Keratinocyte (primary cell): ENCODE measurements around the gene CSRP1. TPM values are rescaled to one million over a fixed set of nuclear protein-coding genes. Genes with fewer than 3 reads are reported as not detected.

Experiments
- DNase-seq: peaks from one replicate; pipeline ENCODE4 v3.0.0-alpha.2; 2011; ENCODE audit warnings: low read depth, missing footprints, low spot score
- FAIRE-seq: peaks from 2 replicates; lab custom pipeline; 2011; peaks lifted over from hg19 to GRCh38; lab: Jason Lieb, UNC
- H2AFZ ChIP-seq: 2 replicates; pipeline ENCODE4 v1.6.0; 2012; ENCODE audit warnings: low read length, control low read depth, inconsistent platforms; ENCODE audit not compliant: control insufficient read depth
- H3K27ac ChIP-seq: 2 replicates; pipeline ENCODE4 v1.5.1; 2011; ENCODE audit warnings: low read length; ENCODE audit not compliant: control insufficient read depth, insufficient read depth
- H3K27me3 ChIP-seq: 3 replicates; pipeline ENCODE4 v1.6.0; 2011; ENCODE audit warnings: low read length; ENCODE audit not compliant: control insufficient read depth, insufficient read depth; ENCODE audit errors: extremely low read depth
- H3K36me3 ChIP-seq, 2 experiments: 2 replicates in 1 of 2; 3 replicates in 1 of 2; pipeline ENCODE4 v1.5.1; 2011; ENCODE audit warnings: low read length in 2 of 2, mild to moderate bottlenecking in 1 of 2; ENCODE audit not compliant: control insufficient read depth in 2 of 2, insufficient read depth in 2 of 2; ENCODE audit errors: extremely low read depth in 1 of 2
- H3K4me1 ChIP-seq: 3 replicates; pipeline ENCODE4 v1.5.1; 2011; ENCODE audit warnings: low read length; ENCODE audit not compliant: control insufficient read depth, insufficient read depth; ENCODE audit errors: extremely low read depth
- H3K4me2 ChIP-seq: 3 replicates; pipeline ENCODE4 v1.6.0; 2011; ENCODE audit warnings: low read depth, low read length; ENCODE audit not compliant: control insufficient read depth, insufficient read depth; ENCODE audit errors: extremely low read depth
- H3K4me3 ChIP-seq, 3 experiments: fragments of 200-600 bp in 1 of 3; sonication (generic) in 1 of 3; 2 replicates in 2 of 3; 3 replicates in 1 of 3; pipeline ENCODE4 v1.5.1; 2011 to 2016; ENCODE audit warnings: low read length in 3 of 3, mild to moderate bottlenecking in 3 of 3, control low read depth in 2 of 3, inconsistent platforms in 1 of 3, low read depth in 1 of 3, mixed read lengths in 1 of 3, mixed run types in 1 of 3, moderate library complexity in 1 of 3; ENCODE audit not compliant: control insufficient read depth in 2 of 3, insufficient read depth in 2 of 3; ENCODE audit errors: extremely low read depth in 1 of 3
- H3K79me2 ChIP-seq: 2 replicates; pipeline ENCODE4 v1.6.0; 2012; ENCODE audit warnings: low read length; ENCODE audit not compliant: control insufficient read depth, insufficient read depth
- H3K9ac ChIP-seq: 3 replicates; pipeline ENCODE4 v1.6.0; 2011; ENCODE audit warnings: low read length; ENCODE audit not compliant: control insufficient read depth, insufficient read depth; ENCODE audit errors: extremely low read depth
- H3K9me1 ChIP-seq: 3 replicates; pipeline ENCODE4 v1.6.0; 2011; ENCODE audit warnings: low read length; ENCODE audit not compliant: control insufficient read depth, insufficient read depth; ENCODE audit errors: extremely low read depth
- H3K9me3 ChIP-seq: 2 replicates; pipeline ENCODE4 v1.5.1; 2012; ENCODE audit warnings: low read depth, low read length; ENCODE audit not compliant: control insufficient read depth
- H4K20me1 ChIP-seq: 3 replicates; pipeline ENCODE4 v1.6.0; 2011; ENCODE audit warnings: low read length; ENCODE audit not compliant: control insufficient read depth, insufficient read depth; ENCODE audit errors: extremely low read depth
- CTCF ChIP-seq, 3 experiments: IDR thresholded peaks in 1 of 3; conservative IDR thresholded peaks in 1 of 3; optimal IDR thresholded peaks in 1 of 3; 2 replicates in 2 of 3; 3 replicates in 1 of 3; pipeline versions ENCODE3 to v1.5.1; 2011; ENCODE audit warnings: low read length in 3 of 3, mild to moderate bottlenecking in 3 of 3, moderate library complexity in 2 of 3, control low read depth in 1 of 3, inconsistent platforms in 1 of 3; ENCODE audit not compliant: insufficient read depth in 2 of 3; ENCODE audit errors: extremely low read depth in 1 of 3
- EZH2 ChIP-seq: IDR thresholded peaks from one replicate; pipeline ENCODE4 v1.6.1; 2012; ENCODE audit warnings: inconsistent platforms, mild to moderate bottlenecking, low read length, moderate library complexity
- dilution Hi-C: fragments of 300-500 bp; cut with MboI; formaldehyde crosslinking; loops from one replicate; pipeline ENCODE4 v1.7.0; 2020; ENCODE audit warnings: low sequenced_read_pairs; ENCODE audit not compliant: extremely low pct_ligation_motif_present
- polyA plus RNA-seq, 5 experiments: library from polyadenylated mRNA; depleted of rRNA in 3 of 5; stranded (reverse) in 3 of 5; stranded (forward) in 1 of 5; unstranded in 1 of 5; fragments of >200 nt; gene quantifications; 1 replicate in 1 of 5; 2 replicates in 3 of 5; 3 replicates in 1 of 5; pipeline versions ENCODE4 v1.2.1 to v1.2.3, GENCODE V29; 2011 to 2012; ENCODE audit warnings: missing spikeins in 2 of 5, low read depth in 1 of 5, low replicate concordance in 1 of 5

Gene CSRP1
- polyA plus RNA-seq, 1 donor (not counting 4 experiments of a cell fraction or from before 2014, with no cell fraction given), result 168 TPM

GRCh38 chr1:201455098-201455497, 51.8 kb downstream of the CSRP1 start:
- Histone ChIP-seq H3K4me2 (no peak overlapping the region), H3K9ac (no peak overlapping the region), H4K20me1 (no peaks in the 10 kb centered on the region), H3K4me1 (peaks cover 32% of the 10 kb centered on the region), H3K27ac (no peak overlapping the region), H2AFZ (no peak overlapping the region), H3K4me3 (no peak overlapping the region), H3K9me1 (no peaks in the 10 kb centered on the region), H3K36me3 (no peaks in the 10 kb centered on the region), H3K79me2 (no peaks in the 10 kb centered on the region), H3K9me3 (no peaks in the 10 kb centered on the region), H3K27me3 (no peaks in the 10 kb centered on the region)
- dilution Hi-C loops, result no loop called here
- no peak for FAIRE-seq
- no peak for TF ChIP-seq EZH2
- TF ChIP-seq CTCF (optimal IDR thresholded peaks at IDR 0.05 in 1 of 3, IDR thresholded peaks at IDR 0.05 in 1 of 3, conservative IDR thresholded peaks at IDR 0.05 in 1 of 3; ENCODE audit: extremely low read depth in 1 of 3, insufficient read depth in 2 of 3, low read length in 3 of 3), result no peak
- no peak for DNase-seq

GRCh38 chr1:201454608-201455007, 52.3 kb downstream of the CSRP1 start:
- no peak overlapping the region for H3K9ac ChIP-seq
- FAIRE-seq (no peak), DNase-seq (no peak)
- no peaks in the 10 kb centered on the region for H3K36me3 ChIP-seq
- no peak overlapping the region for H3K4me2 ChIP-seq
- H3K79me2 ChIP-seq, result no peaks in the 10 kb centered on the region
- no peaks in the 10 kb centered on the region for H3K9me1 ChIP-seq
- no peak overlapping the region for H3K4me3 ChIP-seq
- H3K9me3 ChIP-seq, result no peaks in the 10 kb centered on the region
- H3K27me3 ChIP-seq, result no peaks in the 10 kb centered on the region
- dilution Hi-C loops, result no loop called here
- H2AFZ ChIP-seq, result no peak overlapping the region
- no peaks in the 10 kb centered on the region for H4K20me1 ChIP-seq
- TF ChIP-seq EZH2, result no peak
- TF ChIP-seq CTCF (optimal IDR thresholded peaks at IDR 0.05 in 1 of 3, IDR thresholded peaks at IDR 0.05 in 1 of 3, conservative IDR thresholded peaks at IDR 0.05 in 1 of 3; ENCODE audit: extremely low read depth in 1 of 3, insufficient read depth in 2 of 3, low read length in 3 of 3), result no peak
- peaks cover 27% of the 10 kb centered on the region for H3K4me1 ChIP-seq
- H3K27ac ChIP-seq, result no peak overlapping the region
